NCI-H187 treated with DMSO at 0.1 percent for 48 hours (cell line): ENCODE results near the gene KCNMA1.
A peak's percentile ranks its signal among the peaks of the same experiment; 100 is the strongest.
"Not testable (repeated sequence)": the region's sequence is repeated elsewhere in the genome, so short reads cannot be mapped to it uniquely, and the experiment has no call there.

Experiments
- DNase-seq: peaks from one replicate; lab custom pipeline; 2025; lab: John Stamatoyannopoulos, UW

The KCNMA1 gene

DNA sequence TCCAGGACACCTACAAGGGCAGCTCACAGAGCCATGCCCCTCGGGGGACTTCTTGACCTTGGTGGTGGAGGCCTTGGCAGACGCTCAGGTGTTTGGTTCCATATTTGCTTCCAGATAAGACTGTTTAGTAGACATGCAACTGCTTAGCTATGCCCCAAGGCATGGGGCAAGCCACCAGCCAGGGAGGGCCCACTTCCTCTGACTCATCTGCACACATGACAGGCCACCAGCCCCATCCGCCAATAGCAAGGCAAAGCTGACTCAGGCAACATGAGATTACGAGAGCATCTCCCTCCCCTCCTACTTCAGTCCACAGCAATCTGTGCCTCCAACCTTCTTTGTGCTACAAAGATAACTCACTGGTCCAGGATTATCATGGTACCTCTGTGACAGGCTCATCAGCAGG is 54.9 kb downstream of the KCNMA1 start:
- no peak for DNase-seq

DNA sequence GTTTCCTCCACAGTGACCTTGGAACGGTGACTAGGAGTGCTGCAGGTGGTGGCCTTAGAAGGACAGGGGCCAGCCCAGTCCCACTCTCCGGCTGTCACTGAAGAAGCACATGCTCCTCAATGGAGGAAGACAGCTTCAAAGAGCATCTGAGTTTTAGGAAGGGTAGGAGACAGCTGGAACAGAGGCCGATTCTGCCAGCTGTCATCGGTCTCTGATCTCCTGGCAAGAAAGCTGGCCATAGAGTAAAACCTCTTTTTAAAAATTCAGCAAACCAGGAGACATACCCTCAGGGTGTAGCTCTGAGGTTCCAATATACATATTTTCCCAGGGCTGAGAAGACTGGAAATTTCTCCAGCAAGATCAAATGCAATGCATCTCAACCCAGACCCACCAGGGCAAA is 55.9 kb downstream of the KCNMA1 start:
- DNase-seq, result no peak

DNA sequence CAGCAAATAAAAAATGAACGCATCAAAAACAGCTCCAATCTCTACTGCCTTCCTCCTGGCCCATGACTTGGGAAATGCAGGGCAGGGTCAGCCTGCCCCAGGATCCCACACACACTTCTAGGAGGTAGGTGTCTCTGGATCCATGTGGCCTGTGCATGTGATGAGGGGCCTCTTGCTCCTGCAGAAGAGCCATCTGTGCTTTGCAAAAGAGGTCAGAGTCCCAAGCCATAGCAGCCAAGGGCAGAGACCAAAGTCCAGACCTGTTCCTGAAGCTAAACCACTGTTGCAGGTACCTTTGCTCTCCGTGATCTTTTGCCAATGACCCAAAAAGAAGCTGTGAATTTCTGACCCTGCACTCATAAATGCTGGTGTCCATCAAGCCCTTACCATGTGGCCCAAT is 57.1 kb downstream of the KCNMA1 start:
- no peak for DNase-seq

DNA sequence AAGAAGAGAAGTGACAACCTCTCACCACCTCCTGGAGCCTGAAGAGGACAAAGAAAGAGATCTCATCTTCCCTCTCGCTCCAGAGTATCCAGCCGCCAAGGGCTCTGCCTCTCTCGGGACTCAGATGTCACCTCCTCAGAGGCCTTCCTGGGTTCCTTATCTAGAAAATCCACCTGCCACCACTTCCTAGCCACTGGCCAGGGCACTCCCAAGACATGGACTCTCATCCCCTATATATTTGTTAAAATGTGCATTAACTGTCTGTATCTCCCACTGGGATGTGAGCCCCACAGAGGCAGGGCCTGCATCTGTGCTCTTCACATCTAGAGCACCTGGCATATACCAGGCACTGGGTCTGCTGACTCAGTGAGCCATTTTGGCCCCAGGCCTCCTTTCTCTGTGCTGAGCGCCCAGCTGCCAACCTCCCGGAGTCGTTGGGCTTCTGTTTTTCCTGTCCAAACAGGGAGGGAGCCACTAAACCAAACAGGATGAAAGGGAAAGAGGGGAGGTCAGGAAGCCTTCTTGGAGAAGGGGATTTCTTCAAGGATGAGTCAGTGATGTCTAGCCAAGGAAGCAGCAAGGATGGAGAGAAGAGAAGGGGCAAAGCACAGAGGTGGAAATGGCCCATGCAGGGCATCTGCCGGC is 58.9 kb downstream of the KCNMA1 start:
- no peak for DNase-seq

DNA sequence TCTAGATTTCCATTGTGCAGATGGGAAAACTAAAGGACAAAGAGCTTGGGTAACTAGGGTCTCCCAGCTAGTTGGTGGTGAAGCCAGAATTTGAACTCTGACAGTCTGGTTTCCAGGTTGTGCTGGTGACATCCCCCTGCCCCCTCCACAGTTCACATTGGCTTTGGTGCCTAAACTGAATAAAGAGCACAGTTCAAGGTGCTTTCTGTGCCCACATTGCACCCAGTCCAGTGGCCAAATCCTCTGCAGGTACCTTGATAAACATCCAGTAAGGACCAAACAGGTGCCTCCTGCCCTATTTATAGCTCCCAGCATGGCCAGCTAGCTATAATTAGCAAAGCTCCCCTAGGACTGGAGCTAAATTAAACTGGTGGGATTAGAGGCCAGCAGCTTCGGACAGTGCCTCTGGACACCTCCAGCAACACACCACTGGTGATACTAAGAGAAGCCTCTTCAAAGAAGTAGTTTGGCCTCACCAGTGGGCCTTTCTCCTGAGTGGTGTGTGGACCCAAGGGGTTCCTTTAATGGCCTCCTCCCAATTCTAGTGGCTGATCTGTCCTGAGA is 59.9 kb downstream of the KCNMA1 start:
- no peak for DNase-seq

DNA sequence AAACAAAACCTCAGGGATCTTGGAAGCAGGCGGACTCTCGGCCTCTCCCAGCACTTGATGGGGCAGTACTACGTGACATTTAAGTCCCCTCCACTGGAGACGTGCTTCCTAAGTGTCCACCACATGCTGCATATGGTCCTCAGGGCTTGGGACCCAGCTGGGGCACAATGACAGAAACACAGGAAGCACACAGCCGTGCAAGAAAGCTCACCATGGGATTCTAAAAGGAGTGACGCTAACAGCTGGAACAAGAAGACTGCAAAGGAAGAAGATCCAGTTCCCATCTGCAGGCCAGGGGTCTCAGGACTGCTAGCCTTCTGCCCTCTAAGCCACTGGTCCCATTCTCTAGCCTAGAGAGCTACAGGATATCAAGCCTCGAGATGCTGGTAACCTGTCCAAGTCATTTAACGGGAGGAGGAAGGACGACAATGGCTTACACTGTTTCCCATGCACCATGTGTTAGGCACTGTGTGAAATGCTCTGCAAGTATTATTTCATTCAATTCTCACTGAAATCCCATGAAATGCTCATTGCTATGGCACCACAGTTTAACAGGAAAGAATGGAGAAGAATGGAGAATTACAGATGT is 61.1 kb downstream of the KCNMA1 start:
- DNase-seq, result no peak

DNA sequence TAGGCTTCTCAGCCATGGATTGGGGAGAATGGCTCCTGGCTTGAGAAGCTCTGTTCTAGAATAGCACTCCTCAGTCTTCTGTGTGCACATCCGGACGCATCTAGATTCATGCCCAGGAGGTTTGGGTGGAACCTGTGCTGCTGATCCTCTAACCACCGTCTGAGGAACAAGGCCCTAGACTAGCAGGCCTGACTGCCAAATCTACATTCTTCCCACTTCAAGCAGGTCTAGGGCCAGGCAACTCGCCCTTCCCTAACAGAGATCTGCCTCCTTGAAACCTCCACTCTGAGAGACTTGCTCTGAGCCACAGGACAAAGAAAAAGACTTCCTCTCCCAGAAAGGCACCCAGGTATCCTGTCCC is 61.6 kb downstream of the KCNMA1 start:
- no peak for DNase-seq

DNA sequence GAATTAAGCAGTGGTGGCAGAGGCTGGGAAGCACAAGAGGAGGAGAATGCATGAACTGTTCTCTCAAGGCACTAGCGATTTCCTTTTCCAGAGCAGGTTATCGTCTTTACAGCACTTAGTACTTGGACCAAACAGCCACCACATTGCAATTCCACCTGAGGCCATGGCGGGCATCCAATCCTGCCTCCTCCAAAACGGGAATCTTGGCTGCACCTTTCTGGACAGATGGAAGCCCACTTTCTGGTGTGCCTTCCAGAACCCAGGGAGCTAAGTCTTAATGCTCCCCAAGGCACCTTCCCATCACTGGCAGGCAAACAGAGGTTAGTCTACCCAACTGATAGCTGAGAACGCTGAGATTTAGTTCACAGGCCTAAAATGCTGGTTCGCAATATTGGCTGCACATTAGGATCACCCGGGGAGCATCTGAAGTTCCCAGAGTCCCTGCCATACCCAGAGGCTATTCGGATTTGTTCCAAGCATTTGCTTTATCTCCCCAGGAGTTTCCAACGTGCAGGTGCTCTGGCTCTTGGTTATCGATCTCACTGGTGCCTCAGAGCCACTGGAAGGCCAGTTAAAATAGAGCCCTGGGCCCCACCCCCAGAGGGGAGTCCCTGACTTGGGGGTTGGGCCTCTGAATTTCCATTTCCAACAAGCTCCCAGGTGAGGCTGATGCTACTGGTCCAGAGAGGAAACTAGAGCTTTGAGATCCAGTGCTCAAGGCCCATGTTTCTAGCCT is 62.2 kb downstream of the KCNMA1 start:
- DNase-seq, result no peak

DNA sequence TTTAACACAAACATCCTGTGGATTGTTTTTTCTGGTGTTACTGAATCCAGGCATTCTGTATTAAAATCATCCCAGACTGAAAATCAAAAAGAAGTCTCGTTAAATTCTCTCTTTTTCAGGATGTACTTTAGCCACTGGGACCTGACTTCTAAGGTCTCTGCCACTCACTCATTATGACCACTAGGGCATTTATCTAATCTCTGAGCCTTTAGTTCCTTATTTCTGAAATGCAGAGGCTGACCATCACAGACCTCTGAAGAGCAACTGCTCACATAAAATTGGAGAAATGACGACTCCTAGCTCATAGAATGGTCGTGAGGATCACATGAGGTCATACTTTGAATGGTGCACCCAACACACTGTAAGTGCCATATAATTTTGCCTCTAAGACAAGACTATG is 63.2 kb downstream of the KCNMA1 start:
- DNase-seq, result no peak

DNA sequence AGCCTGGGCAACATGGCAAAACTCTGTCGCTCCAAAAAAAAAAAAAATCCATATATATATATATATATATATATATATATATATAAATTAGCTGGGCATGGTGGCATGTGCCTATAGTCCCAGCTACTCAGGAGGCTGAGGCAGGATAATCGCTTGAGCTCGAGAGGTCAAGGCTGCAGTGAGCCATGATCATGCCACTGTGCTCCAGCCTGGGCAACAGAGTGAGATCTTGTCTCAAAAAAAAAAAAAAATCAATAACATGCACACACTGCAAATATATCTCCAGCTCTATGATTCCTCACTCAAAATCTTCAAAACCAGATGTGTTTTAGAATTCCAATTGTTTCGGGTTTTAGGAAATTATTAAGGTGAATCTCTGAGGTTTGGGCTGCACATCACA is 65.1 kb downstream of the KCNMA1 start:
- DNase-seq, result not testable (repeated sequence)

DNA sequence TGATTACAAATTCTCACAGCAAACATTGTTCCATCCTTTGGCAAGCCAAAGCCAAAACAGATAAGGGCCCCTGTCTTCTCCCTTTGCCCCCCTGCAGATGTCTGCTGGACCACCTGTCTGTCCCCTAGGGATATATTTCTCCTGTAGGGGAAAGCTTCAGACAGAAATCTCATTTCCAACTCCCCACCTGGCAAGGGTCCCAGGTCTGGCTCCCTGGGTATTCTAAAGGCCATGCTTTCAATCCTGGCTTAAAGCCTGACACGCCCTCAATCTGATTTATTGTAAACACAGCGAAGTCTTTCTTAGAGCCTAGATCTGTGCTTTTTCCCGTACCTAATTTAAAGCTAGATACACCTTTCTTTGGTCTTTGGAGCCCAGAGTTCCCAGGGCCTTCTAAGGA is 66.1 kb downstream of the KCNMA1 start:
- DNase-seq, result no peak

DNA sequence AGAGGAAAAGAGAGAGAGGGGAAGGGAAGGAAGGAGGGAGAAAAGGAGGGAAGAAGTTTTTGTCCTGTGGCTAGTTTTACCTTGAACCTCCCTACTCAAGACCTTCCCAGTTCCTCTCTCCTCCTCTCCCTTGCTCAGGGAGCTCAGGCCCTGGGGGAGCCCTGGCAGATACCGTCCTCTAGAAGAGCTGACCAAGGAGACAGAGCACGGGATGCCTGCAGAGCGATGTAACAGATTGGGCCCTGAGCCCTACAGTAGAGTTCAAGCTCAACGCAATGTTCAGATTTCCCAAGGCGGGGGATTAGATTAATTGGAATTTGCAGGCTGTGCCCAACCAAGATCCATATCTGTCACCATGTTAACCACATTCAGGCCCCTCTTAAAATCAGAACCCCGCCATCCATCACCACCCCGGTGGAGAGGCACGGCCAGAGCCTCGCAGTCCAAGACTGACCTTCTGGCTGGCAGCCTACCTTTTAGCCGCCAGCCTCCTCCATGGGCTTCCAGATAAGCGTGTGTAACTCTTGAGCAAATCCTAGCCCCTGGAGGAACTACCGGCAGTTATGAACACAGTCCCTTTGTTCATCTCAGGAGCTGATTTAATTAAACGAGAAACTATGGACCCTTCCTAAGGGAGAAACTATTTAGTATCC is 70.6 kb downstream of the KCNMA1 start:
- DNase-seq, result no peak

DNA sequence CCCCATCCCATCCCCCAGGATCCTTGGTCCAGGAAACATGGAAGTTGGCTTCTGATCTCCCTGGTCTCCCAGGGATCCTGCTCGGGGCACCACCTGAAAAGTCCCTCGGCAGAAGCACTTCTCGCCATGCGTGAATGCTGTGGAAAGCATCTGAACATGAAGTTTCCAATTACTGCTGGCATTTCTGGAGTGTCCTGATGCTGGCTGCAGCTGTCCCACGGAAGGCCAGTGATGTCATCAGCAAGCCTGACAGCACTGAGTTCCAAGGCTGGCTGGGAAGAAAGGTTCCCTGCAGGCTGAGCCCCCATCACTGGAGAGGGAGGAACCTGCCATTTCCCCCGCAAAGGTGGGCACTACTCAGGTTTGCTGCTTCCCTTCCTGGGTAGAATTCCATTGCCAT is 71.4 kb downstream of the KCNMA1 start:
- no peak for DNase-seq

DNA sequence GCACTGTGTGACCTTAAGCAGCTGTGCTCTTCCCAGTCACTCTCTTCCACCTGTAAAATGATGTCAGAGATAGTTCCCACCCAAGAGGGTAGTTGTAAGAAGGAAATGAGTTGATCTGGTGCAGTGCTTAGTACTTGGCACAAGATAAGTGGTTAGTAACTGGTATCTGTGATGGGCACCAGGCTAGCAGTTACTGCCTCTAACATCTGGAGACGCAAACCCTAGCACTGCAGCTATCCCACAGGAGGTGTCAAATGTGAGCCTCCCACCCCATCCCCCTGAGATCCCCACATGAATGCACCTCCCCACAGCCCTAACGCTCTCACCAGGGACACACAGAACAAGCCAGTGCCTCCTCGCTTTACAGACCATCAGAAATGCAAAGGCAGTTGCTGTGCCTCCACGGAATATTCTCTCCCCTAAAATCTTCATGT is 72.0 kb downstream of the KCNMA1 start:
- no peak for DNase-seq

DNA sequence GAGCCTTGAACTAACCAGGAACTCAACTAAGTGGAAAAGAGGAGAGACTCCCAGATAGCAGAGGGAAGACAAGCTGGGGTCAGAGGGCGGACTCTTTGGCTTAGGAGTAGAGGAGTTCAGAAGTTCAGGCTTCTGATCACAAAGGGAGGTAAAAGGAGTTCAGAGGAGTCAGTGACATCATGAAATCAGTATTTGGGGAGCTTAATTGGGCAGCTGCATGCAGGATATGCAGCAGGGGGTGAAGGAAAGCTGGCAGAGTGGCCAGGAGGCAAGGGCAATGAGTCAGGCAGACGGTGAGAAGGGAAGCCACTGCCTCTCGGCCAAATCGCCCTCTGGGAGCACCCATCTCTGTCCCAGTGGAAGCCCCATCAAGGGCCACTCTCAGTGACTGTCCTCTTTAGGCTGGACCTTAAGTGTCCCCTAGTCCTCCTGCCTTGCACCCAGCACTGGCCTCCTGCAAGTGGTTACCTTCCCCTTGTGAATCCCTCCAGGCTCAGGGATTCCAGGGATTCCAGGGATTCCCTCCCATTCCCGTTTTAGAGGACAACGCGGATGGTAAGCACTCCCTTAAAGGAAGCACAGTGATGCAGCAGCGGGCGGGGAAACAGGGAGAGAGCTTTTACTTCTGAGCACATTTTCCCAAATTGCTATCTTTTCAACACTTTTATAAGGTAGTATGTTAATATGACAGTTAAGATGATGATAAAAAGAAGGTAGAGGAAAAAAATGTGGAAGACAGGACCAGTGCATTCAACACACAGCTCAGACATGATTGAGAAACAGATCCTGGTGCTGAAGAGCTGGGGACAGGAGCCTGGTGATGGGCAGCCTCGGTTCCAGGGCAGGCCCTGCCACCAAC is 72.6 kb downstream of the KCNMA1 start:
- no peak for DNase-seq

DNA sequence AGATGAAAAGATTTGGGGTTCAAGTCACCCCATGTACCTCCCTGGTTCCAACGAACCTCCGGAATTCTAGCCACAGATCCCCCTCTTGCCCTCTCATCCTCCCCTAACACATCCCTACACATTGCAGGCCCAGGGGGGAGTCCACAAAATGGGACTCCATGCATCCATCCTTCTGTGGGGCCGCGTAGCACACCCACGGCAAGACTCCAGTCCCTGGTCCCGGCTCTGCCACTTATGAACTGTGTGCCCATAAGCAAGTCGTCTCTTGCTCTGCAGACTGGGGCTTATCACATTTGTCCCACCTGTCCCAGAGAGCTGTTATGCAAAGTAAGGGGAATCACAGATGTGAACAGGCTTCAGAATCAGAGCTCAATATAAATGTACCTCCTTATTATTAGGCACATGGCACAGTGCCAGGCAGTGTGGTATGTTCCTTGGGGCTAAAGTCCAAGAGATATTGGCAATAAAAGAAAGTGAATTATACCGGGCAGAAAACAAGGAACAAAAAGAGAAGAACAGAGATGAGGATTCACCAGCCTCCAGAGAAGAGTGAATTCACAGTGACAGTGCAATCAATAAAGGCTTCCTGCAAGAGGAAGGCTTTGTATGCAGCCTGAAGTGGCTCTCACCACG is 73.9 kb downstream of the KCNMA1 start:
- no peak for DNase-seq

DNA sequence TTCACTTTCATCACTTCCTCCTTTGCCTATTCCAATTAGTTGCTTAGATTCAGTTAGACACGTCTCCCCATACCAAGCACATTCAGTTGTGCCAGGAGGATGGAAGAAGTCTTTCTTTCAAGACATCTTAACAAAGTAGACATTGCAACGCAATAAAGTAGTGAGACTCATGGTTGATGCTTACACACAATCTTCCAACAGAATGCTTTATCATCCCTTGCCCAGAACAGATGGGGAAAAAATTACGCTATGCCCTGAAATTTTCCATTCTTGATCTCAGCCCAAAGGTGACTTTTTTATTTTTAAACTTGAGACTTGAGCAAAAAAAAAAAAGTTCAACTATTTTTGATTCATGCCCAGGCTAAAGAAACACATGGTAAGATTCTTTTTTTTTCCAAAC is 74.9 kb downstream of the KCNMA1 start:
- DNase-seq, result no peak

DNA sequence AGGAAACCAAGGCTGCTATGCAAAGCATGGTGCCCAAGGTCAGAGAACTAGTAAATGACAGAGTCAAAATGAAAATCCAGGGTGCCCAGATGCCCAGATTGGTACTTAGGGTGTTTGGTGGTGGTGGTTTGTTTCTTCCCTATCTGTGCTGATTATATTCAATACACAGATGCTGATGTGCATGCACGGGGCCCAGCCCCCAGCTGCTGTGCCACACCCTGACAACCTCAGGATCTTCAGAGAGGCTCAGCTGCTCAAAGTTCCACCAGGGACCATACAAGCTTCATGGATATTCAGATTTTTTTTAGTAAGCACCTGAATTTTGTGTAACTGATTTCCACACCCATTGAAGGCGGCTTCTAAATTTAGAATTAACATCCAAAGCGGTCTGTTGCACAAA is 75.6 kb downstream of the KCNMA1 start:
- DNase-seq, result no peak

DNA sequence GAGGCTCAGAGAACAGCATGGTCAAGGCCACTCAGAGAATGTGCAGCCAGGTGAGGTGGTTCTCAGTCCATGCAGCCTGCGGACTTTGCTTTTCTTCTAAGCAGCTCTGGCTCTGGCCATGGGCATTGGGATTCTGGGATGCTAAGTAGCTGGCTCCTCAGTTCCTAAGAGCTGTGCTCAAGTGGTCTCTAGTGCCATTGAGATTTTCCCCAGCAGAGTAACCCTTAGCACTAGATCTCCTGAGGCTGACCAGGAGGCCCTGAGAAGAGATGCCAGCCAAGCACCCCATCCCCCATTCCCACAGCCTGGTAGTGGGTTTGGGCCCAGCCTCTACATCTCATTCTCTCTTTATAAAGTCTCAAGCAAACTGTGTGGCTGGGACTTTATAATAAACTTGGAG is 77.1 kb downstream of the KCNMA1 start:
- peak; percentile 13 for DNase-seq

DNA sequence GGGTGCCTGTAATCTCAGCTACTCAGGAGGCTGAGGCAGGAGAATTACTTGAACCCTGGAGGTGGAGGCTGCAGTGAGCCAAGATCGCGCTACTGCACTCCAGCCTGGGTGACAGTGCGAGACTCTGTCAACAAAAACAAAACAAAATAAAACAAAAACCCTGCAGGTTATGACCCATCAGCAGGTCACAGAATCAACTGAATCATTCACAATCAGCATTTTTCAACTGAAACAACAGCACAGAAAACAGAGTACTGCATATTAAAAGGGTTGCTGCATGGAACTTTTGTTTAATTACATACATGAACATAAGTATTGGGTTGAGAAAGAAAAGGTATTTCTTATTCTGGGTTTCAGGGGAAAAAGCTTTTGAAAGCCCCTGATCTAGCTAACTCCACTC is 77.6 kb downstream of the KCNMA1 start:
- DNase-seq, result no peak

DNA sequence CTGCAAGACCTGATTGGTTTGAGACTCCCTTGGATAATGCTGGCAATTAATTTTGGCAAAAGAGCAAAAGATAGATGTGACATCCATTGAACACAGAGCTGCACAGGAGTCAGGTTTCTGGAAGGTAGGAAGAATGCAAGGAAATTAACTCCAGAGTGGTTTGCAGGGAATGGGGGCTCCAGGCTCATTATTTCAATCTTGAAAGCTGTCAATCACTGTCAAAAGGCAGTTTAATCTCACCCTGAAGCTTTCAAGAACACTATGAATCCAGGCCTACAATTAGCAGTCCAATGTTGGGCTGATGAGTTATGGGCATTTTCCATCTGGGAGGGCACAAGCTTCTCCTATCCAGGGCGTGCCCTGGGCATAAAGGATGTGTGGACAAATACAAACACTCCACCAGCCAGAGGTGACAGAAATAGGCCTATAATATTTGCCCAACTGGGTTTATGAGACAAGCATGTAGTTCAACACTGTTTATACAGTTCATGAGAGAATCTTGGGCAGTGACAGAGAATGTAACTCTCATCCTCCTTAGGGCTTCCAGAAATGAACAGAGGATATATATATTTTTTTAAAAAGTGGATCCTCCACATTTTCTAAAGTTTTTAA is 80.5 kb downstream of the KCNMA1 start:
- no peak for DNase-seq
